ENCODE results near the gene CYLD. TPM values are rescaled to one million over a fixed set of nuclear protein-coding genes. Genes with fewer than 3 reads are reported as not detected.

Gene CYLD
- total RNA-seq, 1 experiment from 2014 or later = 12.5 TPM

- Histone ChIP-seq H2BK120ac (ENCODE audit: low read depth, low read length, poor library complexity, severe bottlenecking) (no peak overlapping the region), H2AK5ac (ENCODE audit: insufficient read length, low read length) (no peak overlapping the region), H3K56ac (ENCODE audit: insufficient read length, low read depth, low read length) (no peak overlapping the region), H3K27me3 (ENCODE audit: insufficient read depth, low read length) (no peaks in the 10 kb centered on the region), H3K18ac (ENCODE audit: insufficient read length, low read depth, low read length) (no peak overlapping the region), H2BK5ac (ENCODE audit: insufficient read length, low read length) (no peak overlapping the region), H3K4me2 (ENCODE audit: insufficient read depth, insufficient read length, low read length) (no peak overlapping the region), H4K20me1 (ENCODE audit: control insufficient read depth, insufficient read depth, insufficient read length) (no peaks in the 10 kb centered on the region), H3K9me3 (ENCODE audit: control insufficient read depth, low read depth, low read length) (no peaks in the 10 kb centered on the region), H3K23ac (ENCODE audit: insufficient read length, low read depth, low read length) (no peak overlapping the region), H3K4me1 (ENCODE audit: insufficient read depth, low read length) (no peaks in the 10 kb centered on the region; the same call in 1 of the 2 replicates), H3K27ac (ENCODE audit: insufficient read length, low read depth, low read length) (no peak overlapping the region), H3K23me2 (ENCODE audit: insufficient read length, low read depth, low read length, poor library complexity, severe bottlenecking) (no peaks in the 10 kb centered on the region), H3K14ac (ENCODE audit: insufficient read depth, low read length) (no peak overlapping the region), H3K79me2 (ENCODE audit: insufficient read depth, low read length) (no peaks in the 10 kb centered on the region), H2BK20ac (ENCODE audit: low read depth, low read length, poor library complexity, severe bottlenecking) (no peak overlapping the region), H2BK12ac (ENCODE audit: insufficient read length, low read depth, low read length) (no peak overlapping the region), H4K8ac (replicated peaks; ENCODE audit: insufficient read length, low read depth, low read length) (no peak overlapping the region), H2BK15ac (ENCODE audit: low read depth, low read length) (no peak overlapping the region), H2AFZ (ENCODE audit: low read length) (no peak overlapping the region), H3K9ac (ENCODE audit: extremely low read depth, insufficient read length, low read length) (no peak overlapping the region), H4K5ac (ENCODE audit: insufficient read length, low read depth, low read length) (no peak overlapping the region), H3T11ph (ENCODE audit: low read length) (no peak overlapping the region), H3K79me1 (ENCODE audit: insufficient read depth, low read depth, low read length, poor library complexity, severe bottlenecking) (no peaks in the 10 kb centered on the region), H4K91ac (ENCODE audit: insufficient read length, low read depth, low read length) (no peak overlapping the region), H3K4ac (ENCODE audit: low read depth, low read length) (no peak overlapping the region)
- no peaks in the 10 kb centered on the region for H3K36me3 Mint-ChIP-seq (ENCODE audit: insufficient read depth in 1 of 3, low read depth in 3 of 3)
- no peak for TF ChIP-seq CTCF (conservative IDR thresholded peaks at IDR 0.05)
- no peak overlapping the region for H3K4me3 Mint-ChIP-seq
- no peaks in the 10 kb centered on the region; the same call in 1 of the 2 replicates for H3K27me3 Mint-ChIP-seq (ENCODE audit: low read depth)
- no peak for DNase-seq
- H3K27ac Mint-ChIP-seq = no peak overlapping the region
- no peaks in the 10 kb centered on the region for H3K9me3 Mint-ChIP-seq
- no CpG with 5 or more reads among the region's 4 CpGs for WGBS (ENCODE audit: extremely low coverage, insufficient read length, low lambda C conversion rate)
- H3K4me1 Mint-ChIP-seq = peaks cover 14 to 18% of the 10 kb centered on the region in 2 experiments
Observed at GRCh38 chr16:50717091-50717490, 24.8 kb upstream of the CYLD start.

Data from H9 (cell line).